ENCODE results near the gene ADGRL3.
A peak's percentile ranks its signal among the peaks of the same experiment; 100 is the strongest.
"Not testable (repeated sequence)": the region's sequence is repeated elsewhere in the genome, so short reads cannot be mapped to it uniquely, and the experiment has no call there.

ADGRL3 gene

GRCh38 chr4:61763682-61764081, 563.6 kb downstream of the ADGRL3 start:
- DNase-seq: no peak

GRCh38 chr4:61764090-61764489, 564.0 kb downstream of the ADGRL3 start:
- not testable (repeated sequence) for DNase-seq

- not testable (repeated sequence) for DNase-seq
Measured at GRCh38 chr4:61769444-61770167, 569.5 kb downstream of the ADGRL3 start.

GRCh38 chr4:61770456-61770855, 570.3 kb downstream of the ADGRL3 start:
- no peak for DNase-seq

GRCh38 chr4:61771056-61771455, 570.9 kb downstream of the ADGRL3 start:
- no peak for DNase-seq

- no peak for DNase-seq
Measured at GRCh38 chr4:61772126-61772525, 572.0 kb downstream of the ADGRL3 start.

GRCh38 chr4:61773655-61774245, 573.6 kb downstream of the ADGRL3 start:
- DNase-seq: no peak

GRCh38 chr4:61782133-61782532, 582.0 kb downstream of the ADGRL3 start:
- peak; percentile 43 for DNase-seq

- no peak for DNase-seq
Measured at GRCh38 chr4:61783050-61783449, 582.9 kb downstream of the ADGRL3 start.

GRCh38 chr4:61785761-61786160, 585.6 kb downstream of the ADGRL3 start:
- no peak for DNase-seq

- DNase-seq: no peak
Measured at GRCh38 chr4:61786211-61786610, 586.1 kb downstream of the ADGRL3 start.

- no peak for DNase-seq
Measured at GRCh38 chr4:61795998-61796397, 595.9 kb downstream of the ADGRL3 start.

GRCh38 chr4:61799794-61800193, 599.7 kb downstream of the ADGRL3 start:
- DNase-seq: no peak

- no peak for DNase-seq
Measured at GRCh38 chr4:61805227-61805626, 605.1 kb downstream of the ADGRL3 start.

- no peak for DNase-seq
Measured at GRCh38 chr4:61805979-61806378, 605.9 kb downstream of the ADGRL3 start.

GRCh38 chr4:61812171-61812570, 612.0 kb downstream of the ADGRL3 start:
- no peak for DNase-seq

- no peak for DNase-seq
Measured at GRCh38 chr4:61817071-61817470, 616.9 kb downstream of the ADGRL3 start.

GRCh38 chr4:61820136-61820535, 620.0 kb downstream of the ADGRL3 start:
- no peak for DNase-seq

- no peak for DNase-seq
Measured at GRCh38 chr4:61824454-61824853, 624.3 kb downstream of the ADGRL3 start.

GRCh38 chr4:61827907-61828391, 627.8 kb downstream of the ADGRL3 start:
- DNase-seq: no peak

GRCh38 chr4:61828960-61829359, 628.8 kb downstream of the ADGRL3 start:
- DNase-seq: peak; percentile 46

- no peak for DNase-seq
Measured at GRCh38 chr4:61831987-61832386, 631.9 kb downstream of the ADGRL3 start.

- no peak for DNase-seq
Measured at GRCh38 chr4:61837395-61837794, 637.3 kb downstream of the ADGRL3 start.

GRCh38 chr4:61838072-61838471, 637.9 kb downstream of the ADGRL3 start:
- no peak for DNase-seq

GRCh38 chr4:61841714-61842113, 641.6 kb downstream of the ADGRL3 start:
- no peak for DNase-seq
